HCT116 (cell line): ENCODE results near the gene RHBDD1. TPM values are rescaled to one million over a fixed set of nuclear protein-coding genes. Genes with fewer than 3 reads are reported as not detected.

Experiments used
- ATAC-seq: fragments of 200-7000 bp; cut with Tn5 transposase; 2 replicates; pipeline ENCODE4 v1.9.1; 2020; ENCODE audit warnings: mild to moderate bottlenecking, moderate library complexity
- BruUV-seq: library from RNA; stranded (reverse); fragments of 400-500 nt; replicated peaks from 2 replicates; lab custom pipeline; 2021; lab: Mats Ljungman, UMichigan
- CTCF ChIA-PET: fragments of 300-600 bp; sonication (Branson Sonifier 250); formaldehyde crosslinking; loops from one replicate; lab custom pipeline; 2021; ENCODE audit warnings: antibody characterized with exemption; lab: Charles Lee
- POLR2A ChIA-PET: fragments of 300-600, 350-600 bp; sonication (Branson Sonifier 250); formaldehyde crosslinking; loops from one replicate; lab custom pipeline; 2021; ENCODE audit warnings: antibody characterized with exemption; lab: Charles Lee
- RAD21 ChIA-PET, 2 experiments: fragments of 300-600 bp; sonication (Branson Sonifier 250); formaldehyde crosslinking; loops; one replicate each; lab custom pipeline; 2023; ENCODE audit warnings: low total read pairs in 2 of 2; ENCODE audit not compliant: uncharacterized antibody in 2 of 2, unreplicated experiment in 2 of 2, low non-redundant PET in 1 of 2; lab: Charles Lee
- DNase-seq: peaks from one replicate; pipeline ENCODE4 v3.0.0-alpha.2; 2010; ENCODE audit warnings: low read depth, low spot score
- H2AFZ ChIP-seq: fragments of 200-600 bp; shearing (Covaris generic), sonication (generic); 2 replicates; pipeline ENCODE4 v1.6.1; 2017; ENCODE audit warnings: low read depth, mixed run types, mixed read lengths, antibody characterized with exemption, low read length; ENCODE audit not compliant: poor library complexity, severe bottlenecking
- H3K27ac ChIP-seq: 2 replicates; pipeline ENCODE4 v1.5.1; 2012; ENCODE audit warnings: low read depth, low read length
- H3K27me3 ChIP-seq: fragments of 200-600 bp; sonication (generic); 2 replicates; pipeline ENCODE4 v1.6.1; 2016; ENCODE audit warnings: mixed run types, low read length, mixed read lengths; ENCODE audit not compliant: insufficient read depth
- H3K36me3 ChIP-seq, 2 experiments: fragments of 200-500 bp in 1 of 2; fragments of 200-600 bp in 1 of 2; sonication (Bioruptor generic) in 1 of 2; sonication (generic) in 1 of 2; 2 replicates each; pipeline versions ENCODE4 v1.5.1 to v1.6.1; 2014 to 2016; ENCODE audit warnings: low read length in 2 of 2, inconsistent platforms in 1 of 2, mixed read lengths in 1 of 2, mixed run types in 1 of 2; ENCODE audit not compliant: insufficient read depth in 2 of 2, control insufficient read depth in 1 of 2
- H3K4me1 ChIP-seq, 2 experiments: fragments of 200-600 bp in 1 of 2; sonication (generic) in 1 of 2; 2 replicates each; pipeline versions ENCODE4 v1.5.1 to v1.6.1; 2012 to 2017; ENCODE audit warnings: low read length in 2 of 2, inconsistent platforms in 1 of 2, mild to moderate bottlenecking in 1 of 2, mixed read lengths in 1 of 2, mixed run types in 1 of 2, moderate library complexity in 1 of 2; ENCODE audit not compliant: insufficient read depth in 2 of 2, control insufficient read depth in 1 of 2
- H3K4me2 ChIP-seq: fragments of 200-600 bp; sonication (generic); 2 replicates; pipeline ENCODE4 v1.6.1; 2017; ENCODE audit warnings: mixed run types, low read length, mixed read lengths
- H3K4me3 ChIP-seq, 2 experiments: fragments of 200-600 bp in 1 of 2; sonication (generic) in 1 of 2; replicated peaks in 1 of 2; 2 replicates each; pipeline ENCODE4 v1.5.1; 2011 to 2016; ENCODE audit warnings: low read length in 2 of 2, control low read depth in 1 of 2, low read depth in 1 of 2, mild to moderate bottlenecking in 1 of 2, mixed read lengths in 1 of 2, mixed run types in 1 of 2
- H3K79me2 ChIP-seq: fragments of 200-600 bp; sonication (generic); 2 replicates; pipeline ENCODE4 v1.6.1; 2017; ENCODE audit warnings: mild to moderate bottlenecking, mixed run types, low read length, moderate library complexity, mixed read lengths; ENCODE audit not compliant: insufficient read depth
- H3K9ac ChIP-seq: fragments of 200-600 bp; sonication (generic); 2 replicates; pipeline ENCODE4 v1.6.1; 2016; ENCODE audit warnings: low read length, mixed read lengths
- H3K9me2 ChIP-seq: fragments of 200-600 bp; sonication (generic), shearing (Covaris generic); 2 replicates; pipeline ENCODE4 v1.6.1; 2017; ENCODE audit warnings: mixed run types, mild to moderate bottlenecking, moderate library complexity; ENCODE audit not compliant: insufficient read depth
- H3K9me3 ChIP-seq, 2 experiments: fragments of 200-500 bp in 1 of 2; fragments of 200-600 bp in 1 of 2; sonication (Bioruptor generic) in 1 of 2; sonication (generic) in 1 of 2; 2 replicates each; pipeline ENCODE4 v1.6.1; 2014 to 2017; ENCODE audit warnings: low read length in 2 of 2, mixed read lengths in 2 of 2, inconsistent platforms in 1 of 2, low read depth in 1 of 2, mild to moderate bottlenecking in 1 of 2, mixed run types in 1 of 2, moderate library complexity in 1 of 2; ENCODE audit not compliant: control insufficient read depth in 1 of 2, insufficient read depth in 1 of 2
- H4K20me1 ChIP-seq: fragments of 200-600 bp; sonication (generic), shearing (Covaris generic); 2 replicates; pipeline ENCODE4 v1.6.1; 2017; ENCODE audit warnings: mixed run types, mild to moderate bottlenecking, moderate library complexity; ENCODE audit not compliant: insufficient read depth
- CBX3 ChIP-seq: IDR thresholded peaks from 2 replicates; pipeline ENCODE4 v1.6.1; 2012; ENCODE audit warnings: low read depth
- EGR1 ChIP-seq: IDR thresholded peaks from 2 replicates; pipeline ENCODE4 v1.6.1; 2012; ENCODE audit warnings: low read depth
- JUND ChIP-seq: IDR thresholded peaks from 2 replicates; pipeline ENCODE4 v1.6.1; 2012
- POLR2A ChIP-seq: IDR thresholded peaks from 2 replicates; pipeline ENCODE4 v1.7.0; 2011; ENCODE audit warnings: borderline replicate concordance; ENCODE audit not compliant: insufficient read depth, insufficient read length; ENCODE audit errors: extremely low read depth
- POLR2AphosphoS5 ChIP-seq: IDR thresholded peaks from 2 replicates; pipeline ENCODE4 v1.6.1; 2011; ENCODE audit warnings: mild to moderate bottlenecking, low read depth, low read length, moderate library complexity
- SP1 ChIP-seq: IDR thresholded peaks from 2 replicates; pipeline ENCODE4 v1.6.1; 2012; ENCODE audit warnings: low read depth
- TCF7L2 ChIP-seq: IDR thresholded peaks from 2 replicates; pipeline ENCODE4 v1.7.0; 2011; ENCODE audit warnings: borderline replicate concordance, inconsistent platforms; ENCODE audit not compliant: insufficient read depth, insufficient read length; ENCODE audit errors: extremely low read depth
- YY1 ChIP-seq: IDR thresholded peaks from 2 replicates; pipeline ENCODE4 v1.6.1; 2011; ENCODE audit warnings: low read length, low read depth, moderate library complexity, mild to moderate bottlenecking; ENCODE audit not compliant: insufficient replicate concordance; ENCODE audit errors: extremely low read depth
- ZFX ChIP-seq: fragments of 450-650 bp; IDR thresholded peaks from 2 replicates; pipeline ENCODE4 v1.6.1; 2017
- intact Hi-C: fragments of 100-400 bp; cut with micrococcal nuclease; formaldehyde crosslinking; loops from 2 replicates; pipeline ENCODE4 v1.10.0; 2022
- total RNA-seq: library from RNA; stranded (reverse); gene quantifications from one replicate; pipeline ENCODE4 v1.2.1, GENCODE V29; 2021; ENCODE audit not compliant: unreplicated experiment
- TF ChIP-seq, protein P1 (sequence below): IDR thresholded peaks from 2 replicates; pipeline ENCODE4 v1.6.1; 2012
- TF ChIP-seq, protein P2 (sequence below): IDR thresholded peaks from 2 replicates; pipeline ENCODE4 v1.6.1; 2011; ENCODE audit warnings: mild to moderate bottlenecking, low read length, moderate library complexity; ENCODE audit not compliant: insufficient replicate concordance; ENCODE audit errors: extremely low read depth
- TF ChIP-seq, protein P3 (sequence below), 3 experiments: fragments of 200-600 bp in 1 of 3; sonication (generic) in 1 of 3; IDR thresholded peaks in 2 of 3; conservative IDR thresholded peaks in 1 of 3; 2 replicates each; pipeline ENCODE4 v1.5.1; 2012 to 2017; ENCODE audit warnings: low read depth in 2 of 3, low read length in 2 of 3, antibody characterized with exemption in 1 of 3, borderline replicate concordance in 1 of 3, control low read depth in 1 of 3, mild to moderate bottlenecking in 1 of 3, mixed read lengths in 1 of 3, mixed run types in 1 of 3, moderate library complexity in 1 of 3; ENCODE audit not compliant: insufficient read depth in 1 of 3

Gene RHBDD1
- total RNA-seq, 1 experiment from 2014 or later, result 73.8 TPM

DNA sequence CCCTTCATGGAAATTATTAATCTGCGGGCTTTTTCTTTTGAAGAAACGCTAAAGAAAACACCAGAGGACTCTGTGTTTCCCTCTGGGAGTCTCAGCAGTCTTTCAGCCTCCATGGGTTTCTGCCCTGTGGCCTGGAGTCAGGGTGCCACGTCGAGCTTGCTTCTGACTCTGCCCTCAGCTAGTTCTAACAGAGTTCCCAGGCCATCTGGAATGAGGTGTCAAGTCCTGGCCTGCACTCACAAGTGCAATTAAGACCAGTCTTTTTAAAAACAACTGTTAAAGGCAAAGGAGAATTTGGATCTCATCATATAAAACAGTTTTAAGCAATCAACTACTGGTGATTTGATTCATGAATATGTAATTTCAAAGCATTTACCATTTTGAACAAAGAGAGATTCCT is 157.3 kb downstream of the RHBDD1 start:
- TF ChIP-seq YY1 (no peak), SP1 (no peak), CBX3 (no peak), ZFX (no peak), TCF7L2 (no peak), POLR2AphosphoS5 (no peak), EGR1 (no peak), JUND (no peak), POLR2A (no peak)
- TF ChIP-seq, protein P1, sequence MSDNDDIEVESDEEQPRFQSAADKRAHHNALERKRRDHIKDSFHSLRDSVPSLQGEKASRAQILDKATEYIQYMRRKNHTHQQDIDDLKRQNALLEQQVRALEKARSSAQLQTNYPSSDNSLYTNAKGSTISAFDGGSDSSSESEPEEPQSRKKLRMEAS, result no peak
- TF ChIP-seq, protein P2, sequence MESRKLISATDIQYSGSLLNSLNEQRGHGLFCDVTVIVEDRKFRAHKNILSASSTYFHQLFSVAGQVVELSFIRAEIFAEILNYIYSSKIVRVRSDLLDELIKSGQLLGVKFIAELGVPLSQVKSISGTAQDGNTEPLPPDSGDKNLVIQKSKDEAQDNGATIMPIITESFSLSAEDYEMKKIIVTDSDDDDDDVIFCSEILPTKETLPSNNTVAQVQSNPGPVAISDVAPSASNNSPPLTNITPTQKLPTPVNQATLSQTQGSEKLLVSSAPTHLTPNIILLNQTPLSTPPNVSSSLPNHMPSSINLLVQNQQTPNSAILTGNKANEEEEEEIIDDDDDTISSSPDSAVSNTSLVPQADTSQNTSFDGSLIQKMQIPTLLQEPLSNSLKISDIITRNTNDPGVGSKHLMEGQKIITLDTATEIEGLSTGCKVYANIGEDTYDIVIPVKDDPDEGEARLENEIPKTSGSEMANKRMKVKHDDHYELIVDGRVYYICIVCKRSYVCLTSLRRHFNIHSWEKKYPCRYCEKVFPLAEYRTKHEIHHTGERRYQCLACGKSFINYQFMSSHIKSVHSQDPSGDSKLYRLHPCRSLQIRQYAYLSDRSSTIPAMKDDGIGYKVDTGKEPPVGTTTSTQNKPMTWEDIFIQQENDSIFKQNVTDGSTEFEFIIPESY, result no peak
- TF ChIP-seq, protein P3, sequence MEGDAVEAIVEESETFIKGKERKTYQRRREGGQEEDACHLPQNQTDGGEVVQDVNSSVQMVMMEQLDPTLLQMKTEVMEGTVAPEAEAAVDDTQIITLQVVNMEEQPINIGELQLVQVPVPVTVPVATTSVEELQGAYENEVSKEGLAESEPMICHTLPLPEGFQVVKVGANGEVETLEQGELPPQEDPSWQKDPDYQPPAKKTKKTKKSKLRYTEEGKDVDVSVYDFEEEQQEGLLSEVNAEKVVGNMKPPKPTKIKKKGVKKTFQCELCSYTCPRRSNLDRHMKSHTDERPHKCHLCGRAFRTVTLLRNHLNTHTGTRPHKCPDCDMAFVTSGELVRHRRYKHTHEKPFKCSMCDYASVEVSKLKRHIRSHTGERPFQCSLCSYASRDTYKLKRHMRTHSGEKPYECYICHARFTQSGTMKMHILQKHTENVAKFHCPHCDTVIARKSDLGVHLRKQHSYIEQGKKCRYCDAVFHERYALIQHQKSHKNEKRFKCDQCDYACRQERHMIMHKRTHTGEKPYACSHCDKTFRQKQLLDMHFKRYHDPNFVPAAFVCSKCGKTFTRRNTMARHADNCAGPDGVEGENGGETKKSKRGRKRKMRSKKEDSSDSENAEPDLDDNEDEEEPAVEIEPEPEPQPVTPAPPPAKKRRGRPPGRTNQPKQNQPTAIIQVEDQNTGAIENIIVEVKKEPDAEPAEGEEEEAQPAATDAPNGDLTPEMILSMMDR (IDR thresholded peaks at IDR 0.05 in 2 of 3, conservative IDR thresholded peaks at IDR 0.05 in 1 of 3; ENCODE audit: borderline replicate concordance in 1 of 3, insufficient read depth in 1 of 3, low read depth in 2 of 3, low read length in 2 of 3), result no peak
- no peaks in the 10 kb centered on the region for H3K9me3 ChIP-seq
- no peak overlapping the region for H3K9ac ChIP-seq
- no peak overlapping the region for H2AFZ ChIP-seq
- ATAC-seq, result no peak
- H3K36me3 ChIP-seq, result 0 out of 4 replicates have a peak, but pooled peaks cover 0 to 8% of the 10 kb centered on the region in 2 experiments
- peaks cover 41% of the 10 kb centered on the region in 2 experiments for H3K4me1 ChIP-seq
- ChIA-PET CTCF (no interaction called here), RAD21 (no interaction called here), POLR2A (no interaction called here)
- no peak overlapping the region for H3K4me2 ChIP-seq
- no peaks in the 10 kb centered on the region for H4K20me1 ChIP-seq
- intact Hi-C loops, result loop anchor here (10.0 kb wide), 1 partner anchor 808 kb away; no protein-coding TSS in a partner anchor
- no peak for DNase-seq
- no peak overlapping the region for H3K4me3 ChIP-seq
- no peak overlapping the region for H3K27ac ChIP-seq
- no TSS peak for BruUV-seq
- no peaks in the 10 kb centered on the region for H3K27me3 ChIP-seq
- H3K9me2 ChIP-seq, result no peaks in the 10 kb centered on the region
- no peaks in the 10 kb centered on the region for H3K79me2 ChIP-seq
